ENCODE data around the gene SEZ6L2.

DNA sequence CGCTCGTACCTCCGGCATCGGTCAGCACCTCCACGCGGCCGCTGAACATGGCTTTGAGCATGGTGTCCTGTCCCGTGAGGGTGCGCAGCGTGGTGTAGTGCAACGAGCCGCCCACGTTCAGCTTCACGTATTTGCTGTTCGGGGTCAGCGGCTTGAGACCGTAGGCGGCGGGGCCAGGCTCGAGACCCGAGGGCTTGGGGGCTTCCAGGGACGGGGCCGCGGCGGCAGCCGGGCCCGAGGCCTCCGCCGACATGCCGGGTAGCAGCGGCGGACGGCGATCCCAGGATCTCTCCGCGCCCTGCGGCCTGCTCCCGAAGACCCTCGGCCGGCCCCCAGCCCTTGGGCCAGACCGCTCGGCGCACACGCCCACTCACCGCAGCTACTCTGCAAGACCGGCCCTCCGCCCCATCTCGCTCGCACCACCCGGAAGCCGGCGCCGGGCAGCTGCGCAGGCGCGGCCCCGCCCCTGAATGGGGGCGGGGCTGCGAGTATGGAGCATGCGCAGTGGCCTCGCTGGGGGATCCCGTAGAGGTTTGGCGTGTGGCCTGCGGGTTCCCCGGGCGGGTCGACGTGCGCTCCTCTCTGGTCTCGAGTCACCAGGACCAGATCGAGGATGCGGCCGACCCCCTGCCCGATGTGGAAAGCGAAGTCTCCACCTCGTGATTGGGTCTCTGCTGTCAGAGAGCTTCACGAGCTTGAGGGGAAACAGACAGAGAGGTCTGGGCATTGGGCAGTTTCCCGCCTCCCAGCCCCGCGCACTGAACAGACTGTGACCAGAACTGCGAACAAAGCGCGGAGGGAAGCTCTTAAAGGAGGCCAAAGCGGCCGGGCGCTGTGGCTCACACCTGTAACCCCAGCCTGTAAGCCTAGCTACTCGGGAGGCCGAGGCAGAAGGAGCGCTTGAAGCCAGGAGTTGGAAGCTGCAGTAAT, 26.7 kb upstream of the SEZ6L2 start, which contains the start of gene KCTD13:
- TF ChIP-seq, protein P1, sequence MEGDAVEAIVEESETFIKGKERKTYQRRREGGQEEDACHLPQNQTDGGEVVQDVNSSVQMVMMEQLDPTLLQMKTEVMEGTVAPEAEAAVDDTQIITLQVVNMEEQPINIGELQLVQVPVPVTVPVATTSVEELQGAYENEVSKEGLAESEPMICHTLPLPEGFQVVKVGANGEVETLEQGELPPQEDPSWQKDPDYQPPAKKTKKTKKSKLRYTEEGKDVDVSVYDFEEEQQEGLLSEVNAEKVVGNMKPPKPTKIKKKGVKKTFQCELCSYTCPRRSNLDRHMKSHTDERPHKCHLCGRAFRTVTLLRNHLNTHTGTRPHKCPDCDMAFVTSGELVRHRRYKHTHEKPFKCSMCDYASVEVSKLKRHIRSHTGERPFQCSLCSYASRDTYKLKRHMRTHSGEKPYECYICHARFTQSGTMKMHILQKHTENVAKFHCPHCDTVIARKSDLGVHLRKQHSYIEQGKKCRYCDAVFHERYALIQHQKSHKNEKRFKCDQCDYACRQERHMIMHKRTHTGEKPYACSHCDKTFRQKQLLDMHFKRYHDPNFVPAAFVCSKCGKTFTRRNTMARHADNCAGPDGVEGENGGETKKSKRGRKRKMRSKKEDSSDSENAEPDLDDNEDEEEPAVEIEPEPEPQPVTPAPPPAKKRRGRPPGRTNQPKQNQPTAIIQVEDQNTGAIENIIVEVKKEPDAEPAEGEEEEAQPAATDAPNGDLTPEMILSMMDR (IDR thresholded peaks at IDR 0.05): no peak
- TF ChIP-seq POLR2A (IDR thresholded peaks at IDR 0.05): no peak
